Activated T-helper 1 cell treated with Interleukin-2 at 50 U/mL for 16 hours (primary cell): ENCODE measurements around the gene ATP4B.

Experiments
- DNase-seq: peaks from one replicate; pipeline ENCODE4 v3.0.0-alpha.2; 2020; ENCODE audit warnings: low read depth

ATP4B gene

GRCh38 chr13:113641426-113641825, 16.6 kb downstream of the ATP4B start:
- DNase-seq = no peak

GRCh38 chr13:113639616-113640262, 18.3 kb downstream of the ATP4B start:
- no peak for DNase-seq

GRCh38 chr13:113638806-113639205, 19.2 kb downstream of the ATP4B start:
- no peak for DNase-seq

GRCh38 chr13:113638173-113638746, 19.7 kb downstream of the ATP4B start:
- DNase-seq = no peak

- no peak for DNase-seq
These were observed 20.5 kb downstream of the ATP4B start for GRCh38 chr13:113637262-113638160.

- DNase-seq = no peak
These were observed 21.6 kb downstream of the ATP4B start for GRCh38 chr13:113636266-113636963.

- no peak for DNase-seq
These were observed 22.3 kb downstream of the ATP4B start for GRCh38 chr13:113635709-113636108.

- no peak for DNase-seq
These were observed 23.0 kb downstream of the ATP4B start for GRCh38 chr13:113635048-113635420.

GRCh38 chr13:113634279-113635047, 23.5 kb downstream of the ATP4B start:
- DNase-seq = no peak

- DNase-seq = no peak
These were observed 24.5 kb downstream of the ATP4B start for GRCh38 chr13:113633485-113633873.

GRCh38 chr13:113632706-113633484, 25.1 kb downstream of the ATP4B start:
- no peak for DNase-seq

- DNase-seq = no peak
These were observed 26.5 kb downstream of the ATP4B start for GRCh38 chr13:113631341-113632095.

GRCh38 chr13:113630804-113631203, 27.2 kb downstream of the ATP4B start:
- no peak for DNase-seq

GRCh38 chr13:113630296-113630695, 27.7 kb downstream of the ATP4B start:
- no peak for DNase-seq

GRCh38 chr13:113629866-113630265, 28.1 kb downstream of the ATP4B start:
- DNase-seq = no peak

GRCh38 chr13:113628291-113629270, 29.4 kb downstream of the ATP4B start:
- no peak for DNase-seq

- DNase-seq = no peak
These were observed 30.9 kb downstream of the ATP4B start for GRCh38 chr13:113627136-113627535.

- no peak for DNase-seq
These were observed 31.9 kb downstream of the ATP4B start for GRCh38 chr13:113625965-113626721.
